Left ventricle myocardium inferior (tissue), 1 donor: ENCODE data around the gene CAMK2G. TPM values are rescaled to one million over a fixed set of nuclear protein-coding genes. Genes with fewer than 3 reads are reported as not detected.
"Not testable (repeated sequence)": the region's sequence is repeated elsewhere in the genome, so short reads cannot be mapped to it uniquely, and the experiment has no call there.

Experiments used
- DNase-seq: peaks from one replicate; pipeline ENCODE4 v3.0.0-alpha.2; 2020
- H3K27ac ChIP-seq: fragments of 200-600 bp; replicated peaks from 2 replicates; pipeline ENCODE4 v1.8.0; 2021
- H3K27me3 ChIP-seq: fragments of 200-600 bp; 2 replicates; pipeline ENCODE4 v1.8.0; 2021; ENCODE audit warnings: low read depth
- H3K36me3 ChIP-seq: fragments of 200-600 bp; 2 replicates; pipeline ENCODE4 v1.8.0; 2021
- H3K4me1 ChIP-seq: fragments of 200-600 bp; 2 replicates; pipeline ENCODE4 v1.8.0; 2021
- H3K4me3 ChIP-seq: fragments of 200-600 bp; 2 replicates; pipeline ENCODE4 v1.8.0; 2021; ENCODE audit warnings: mild to moderate bottlenecking, moderate library complexity
- H3K9me3 ChIP-seq: fragments of 200-600 bp; replicated peaks from 2 replicates; pipeline ENCODE4 v1.8.0; 2021
- intact Hi-C: fragments of 100-400 bp; cut with micrococcal nuclease; formaldehyde crosslinking; loops from one replicate; pipeline ENCODE4 v1.11.0; 2022
- total RNA-seq: library from RNA; stranded (reverse); fragmentation: NEBNext Ultra II Directional; extraction: Animal tissue kit (Norgen Biotek cat#: 25700); gene quantifications from one replicate; pipeline ENCODE4 v1.2.1, GENCODE V29; 2021
- TF ChIP-seq, protein P1 (sequence below): fragments of 200-600 bp; IDR thresholded peaks from 2 replicates; pipeline ENCODE4 v1.8.0; 2021; ENCODE audit warnings: antibody characterized with exemption, mild to moderate bottlenecking, borderline replicate concordance
- donor health status: DM: no; HTN: yes; CAD: no; lungs with severe emphysema.

Gene CAMK2G
- total RNA-seq, 1 donor from 2014 or later: 12.5 TPM

DNA sequence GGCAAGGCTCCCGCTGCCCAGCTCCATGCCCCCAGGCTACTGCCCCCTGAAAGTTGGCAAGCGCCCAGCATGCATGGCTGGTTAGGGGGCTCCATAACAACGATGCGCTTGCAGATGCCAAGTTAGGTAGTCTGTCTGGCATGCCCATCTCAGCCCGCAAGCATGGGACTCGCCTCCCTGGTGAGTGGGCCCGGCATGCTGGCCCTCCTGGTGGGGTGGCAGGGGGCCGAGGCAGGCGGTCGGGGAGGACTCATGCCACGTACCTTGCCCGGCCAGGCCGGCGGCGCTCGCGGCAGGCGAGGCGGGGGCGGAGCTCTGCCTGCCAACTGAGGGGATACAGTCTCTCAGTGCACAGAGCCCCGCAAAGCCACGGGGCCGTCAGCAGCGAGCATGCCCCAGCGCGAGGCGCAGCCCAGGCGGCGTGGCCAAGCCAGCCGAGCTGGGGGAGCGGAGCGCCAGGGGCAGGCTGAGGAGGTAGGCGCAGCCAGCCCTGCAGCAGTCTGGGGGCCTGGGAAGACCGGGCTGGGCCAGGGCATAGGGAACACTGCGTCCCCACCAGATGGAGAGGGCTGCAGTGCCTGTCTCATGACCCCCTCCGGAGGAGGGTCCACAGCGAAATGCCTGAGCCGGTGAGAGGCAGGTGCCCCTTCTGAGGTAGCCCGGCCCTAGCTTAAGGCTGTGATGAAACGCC is 34.9 kb downstream of the CAMK2G start:
- Histone ChIP-seq H3K4me3 (no peak overlapping the region), H3K27me3 (no peaks in the 10 kb centered on the region), H3K9me3 (no peaks in the 10 kb centered on the region), H3K27ac (no peak overlapping the region), H3K36me3 (peaks cover 71% of the 10 kb centered on the region), H3K4me1 (no peaks in the 10 kb centered on the region)
- no peak for DNase-seq
- intact Hi-C loops: no loop called here
- TF ChIP-seq, protein P1, sequence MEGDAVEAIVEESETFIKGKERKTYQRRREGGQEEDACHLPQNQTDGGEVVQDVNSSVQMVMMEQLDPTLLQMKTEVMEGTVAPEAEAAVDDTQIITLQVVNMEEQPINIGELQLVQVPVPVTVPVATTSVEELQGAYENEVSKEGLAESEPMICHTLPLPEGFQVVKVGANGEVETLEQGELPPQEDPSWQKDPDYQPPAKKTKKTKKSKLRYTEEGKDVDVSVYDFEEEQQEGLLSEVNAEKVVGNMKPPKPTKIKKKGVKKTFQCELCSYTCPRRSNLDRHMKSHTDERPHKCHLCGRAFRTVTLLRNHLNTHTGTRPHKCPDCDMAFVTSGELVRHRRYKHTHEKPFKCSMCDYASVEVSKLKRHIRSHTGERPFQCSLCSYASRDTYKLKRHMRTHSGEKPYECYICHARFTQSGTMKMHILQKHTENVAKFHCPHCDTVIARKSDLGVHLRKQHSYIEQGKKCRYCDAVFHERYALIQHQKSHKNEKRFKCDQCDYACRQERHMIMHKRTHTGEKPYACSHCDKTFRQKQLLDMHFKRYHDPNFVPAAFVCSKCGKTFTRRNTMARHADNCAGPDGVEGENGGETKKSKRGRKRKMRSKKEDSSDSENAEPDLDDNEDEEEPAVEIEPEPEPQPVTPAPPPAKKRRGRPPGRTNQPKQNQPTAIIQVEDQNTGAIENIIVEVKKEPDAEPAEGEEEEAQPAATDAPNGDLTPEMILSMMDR: no peak

DNA sequence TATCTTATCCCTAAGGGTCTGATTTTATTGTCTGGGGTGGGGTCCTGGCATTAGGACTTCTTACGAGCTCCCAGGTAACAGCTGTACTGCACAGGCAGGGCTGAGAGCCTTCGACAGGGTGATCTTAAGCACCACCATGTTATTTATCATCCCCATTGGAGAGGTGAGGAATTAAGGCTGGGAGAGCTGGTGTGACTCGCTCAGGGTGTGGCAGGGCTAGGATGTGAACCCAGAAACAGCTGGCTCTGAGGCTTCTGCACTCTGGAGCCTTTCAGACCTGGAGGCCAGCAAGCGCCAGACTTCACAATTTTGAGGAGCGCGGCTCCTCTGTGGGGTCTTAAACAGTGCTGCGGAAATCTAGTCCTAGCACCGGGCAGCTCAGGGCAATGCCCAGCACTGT is 35.5 kb downstream of the CAMK2G start:
- intact Hi-C loops: no loop called here
- no peaks in the 10 kb centered on the region for H3K4me1 ChIP-seq
- TF ChIP-seq, protein P1: no peak
- no peaks in the 10 kb centered on the region for H3K27me3 ChIP-seq
- DNase-seq: no peak
- no peak overlapping the region for H3K27ac ChIP-seq
- no peaks in the 10 kb centered on the region for H3K9me3 ChIP-seq
- no peak overlapping the region for H3K4me3 ChIP-seq
- H3K36me3 ChIP-seq: peaks cover 65% of the 10 kb centered on the region

DNA sequence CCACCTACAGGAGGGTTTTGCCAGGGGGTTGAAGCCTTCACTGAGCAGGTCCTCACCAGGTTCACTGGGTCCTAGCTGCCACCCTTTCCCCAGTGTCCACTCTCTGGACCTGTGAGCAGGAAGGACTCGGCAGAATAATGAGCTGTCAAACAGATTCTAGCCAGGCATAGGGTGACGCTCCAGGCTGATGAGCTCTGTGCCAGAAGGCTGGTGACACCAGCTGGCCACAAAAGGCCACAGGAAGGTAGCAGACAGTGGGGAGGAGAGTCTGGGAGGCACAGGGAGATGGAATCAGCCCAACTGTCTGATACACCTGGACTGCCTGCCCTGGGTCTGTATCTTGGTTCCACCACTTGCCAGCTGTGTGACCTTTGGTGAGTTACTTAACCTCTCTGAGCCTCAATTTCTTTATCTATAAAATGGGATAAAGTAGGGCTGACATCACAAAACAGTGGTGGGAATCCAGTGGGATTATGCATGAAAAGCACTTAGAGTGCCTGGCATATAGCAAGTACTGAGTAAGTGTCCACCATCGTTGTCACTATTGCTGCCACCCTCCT is 36.3 kb downstream of the CAMK2G start:
- Histone ChIP-seq H3K9me3 (no peaks in the 10 kb centered on the region), H3K27ac (no peak overlapping the region), H3K27me3 (no peaks in the 10 kb centered on the region), H3K4me1 (no peaks in the 10 kb centered on the region), H3K4me3 (no peak overlapping the region), H3K36me3 (peaks cover 59% of the 10 kb centered on the region)
- DNase-seq: no peak
- TF ChIP-seq, protein P1: no peak
- intact Hi-C loops: no loop called here

DNA sequence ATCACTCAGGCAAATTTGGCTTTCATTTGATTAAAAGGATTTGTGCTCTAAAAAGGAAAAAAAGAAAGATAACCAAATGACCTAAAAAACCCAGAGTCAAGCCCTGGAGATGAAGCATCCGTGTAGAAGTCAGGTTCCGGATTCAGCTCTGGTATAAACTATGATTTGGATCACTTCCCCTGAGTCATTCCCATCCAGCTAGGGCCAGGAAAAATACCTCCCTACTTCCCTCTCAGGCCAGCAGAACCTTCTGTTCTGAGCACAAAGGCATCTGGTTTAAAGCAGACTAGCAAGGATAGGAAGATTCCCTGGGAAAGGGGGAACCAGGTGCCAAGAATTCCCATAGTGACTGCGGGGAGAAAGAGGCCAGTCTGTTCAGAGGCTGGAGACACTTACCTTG is 37.3 kb downstream of the CAMK2G start:
- Histone ChIP-seq H3K36me3 (peaks cover 51% of the 10 kb centered on the region), H3K4me1 (no peaks in the 10 kb centered on the region), H3K27ac (no peak overlapping the region), H3K4me3 (no peak overlapping the region), H3K27me3 (no peaks in the 10 kb centered on the region), H3K9me3 (no peaks in the 10 kb centered on the region)
- no peak for DNase-seq
- TF ChIP-seq, protein P1: no peak
- intact Hi-C loops: no loop called here

DNA sequence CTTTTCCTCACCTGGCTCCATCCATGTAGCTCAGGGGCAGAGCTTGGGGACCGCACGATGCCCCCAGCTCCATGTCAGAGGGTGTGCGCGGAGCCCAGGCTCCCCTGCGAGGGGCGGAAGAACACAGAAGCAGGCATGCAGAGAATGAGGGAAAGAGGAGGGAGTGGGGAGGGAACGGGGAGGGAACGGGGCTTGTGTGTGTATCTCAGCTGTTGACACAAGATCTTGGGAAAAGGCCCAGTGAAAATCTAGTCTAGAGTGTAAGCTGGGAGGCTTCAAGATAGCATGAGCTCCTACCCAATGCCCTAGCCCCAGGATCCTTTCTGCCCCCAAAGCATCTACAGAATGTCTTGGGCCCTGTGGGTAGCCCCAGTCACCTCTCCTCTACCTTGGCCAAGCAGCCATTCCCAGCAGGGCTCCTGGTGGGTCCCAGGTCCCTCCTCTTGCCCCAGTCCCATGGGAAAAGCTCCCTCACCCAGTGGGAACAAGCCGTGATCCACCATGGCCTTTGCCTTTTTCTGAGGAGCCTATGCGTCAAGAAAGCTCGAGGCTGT is 37.9 kb downstream of the CAMK2G start:
- Histone ChIP-seq H3K27me3 (no peaks in the 10 kb centered on the region), H3K9me3 (no peaks in the 10 kb centered on the region), H3K27ac (no peak overlapping the region), H3K4me3 (no peak overlapping the region), H3K36me3 (peaks cover 52% of the 10 kb centered on the region), H3K4me1 (no peaks in the 10 kb centered on the region)
- TF ChIP-seq, protein P1: no peak
- DNase-seq: no peak
- intact Hi-C loops: no loop called here

DNA sequence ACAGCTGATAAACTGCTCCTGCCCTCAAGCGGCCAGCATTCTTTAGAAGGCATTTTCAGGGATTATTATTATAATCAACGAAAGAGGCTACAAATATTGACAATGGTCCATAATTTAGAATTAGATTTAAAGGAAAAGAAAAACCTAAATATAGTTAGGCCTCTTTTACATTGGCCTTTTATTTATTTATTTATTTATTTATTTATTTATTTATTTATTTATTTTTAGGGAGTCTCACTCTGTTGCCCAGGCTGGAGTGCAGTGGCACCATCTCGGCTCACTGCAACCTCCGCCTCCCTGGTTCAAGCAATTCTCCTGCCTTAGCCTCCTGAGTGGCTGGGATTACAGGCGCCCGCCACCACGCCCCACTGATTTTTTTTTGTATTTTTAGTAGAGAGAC is 45.3 kb downstream of the CAMK2G start:
- intact Hi-C loops, H3K27ac ChIP-seq, H3K4me1 ChIP-seq, DNase-seq, H3K9me3 ChIP-seq, H3K4me3 ChIP-seq, H3K27me3 ChIP-seq: not testable (repeated sequence)
- H3K36me3 ChIP-seq: peaks cover 43% of the 10 kb centered on the region
